CD14-positive monocyte (primary cell): ENCODE measurements around the gene LYSMD4. TPM values are rescaled to one million over a fixed set of nuclear protein-coding genes. Genes with fewer than 3 reads are reported as not detected.

ENCODE experiments used
- DNase-seq, 3 donors: peaks; one replicate each; pipeline ENCODE4 v3.0.0-alpha.2; 2011 to 2022
- H2AFZ ChIP-seq: 2 replicates; pipeline ENCODE4 v1.6.0; 2012; ENCODE audit warnings: mild to moderate bottlenecking, low read depth, low read length, inconsistent platforms; ENCODE audit not compliant: insufficient read depth, poor library complexity, severe bottlenecking
- H3K27ac ChIP-seq, 2 donors: 1 replicate in 1 of 2; 2 replicates in 1 of 2; pipeline ENCODE4 v1.5.1; 2012 to 2013; ENCODE audit warnings: low read length in 2 of 2, control low read depth in 1 of 2, inconsistent platforms in 1 of 2, low read depth in 1 of 2, mild to moderate bottlenecking in 1 of 2
- H3K27me3 ChIP-seq, 2 donors: one replicate each; pipeline versions ENCODE4 v1.6.0 to v1.6.1; 2011 to 2013; ENCODE audit warnings: low read length in 2 of 2; ENCODE audit not compliant: control insufficient read depth in 2 of 2, insufficient read depth in 2 of 2
- H3K36me3 ChIP-seq, 2 donors: replicated peaks in 1 of 2; 1 replicate in 1 of 2; 2 replicates in 1 of 2; pipeline versions ENCODE4 v1.5.1 to v1.6.1; 2012 to 2013; ENCODE audit warnings: low read length in 2 of 2, control low read depth in 1 of 2, inconsistent platforms in 1 of 2, mild to moderate bottlenecking in 1 of 2; ENCODE audit not compliant: insufficient read depth in 2 of 2, control insufficient read depth in 1 of 2
- H3K4me1 ChIP-seq, 2 donors: 1 replicate in 1 of 2; 2 replicates in 1 of 2; pipeline versions ENCODE4 v1.5.1 to v1.6.1; 2012 to 2013; ENCODE audit warnings: low read length in 2 of 2, control low read depth in 1 of 2, inconsistent platforms in 1 of 2, mild to moderate bottlenecking in 1 of 2, moderate library complexity in 1 of 2; ENCODE audit not compliant: insufficient read depth in 2 of 2, control insufficient read depth in 1 of 2
- H3K4me2 ChIP-seq: replicated peaks from 2 replicates; pipeline ENCODE3; 2012; ENCODE audit warnings: low read length, moderate library complexity, mild to moderate bottlenecking; ENCODE audit not compliant: poor library complexity, severe bottlenecking; ENCODE audit errors: extremely low read depth
- H3K4me3 ChIP-seq, 3 experiments: fragments of 200-600 bp in 1 of 3; sonication (generic) in 1 of 3; replicated peaks in 1 of 3; 1 replicate in 2 of 3; 2 replicates in 1 of 3; pipeline ENCODE4 v1.5.1; 2011 to 2013; ENCODE audit warnings: low read length in 3 of 3, mild to moderate bottlenecking in 3 of 3, control low read depth in 2 of 3, low read depth in 2 of 3, inconsistent platforms in 1 of 3, moderate library complexity in 1 of 3
- H3K79me2 ChIP-seq: 2 replicates; pipeline ENCODE4 v1.6.0; 2012; ENCODE audit warnings: mild to moderate bottlenecking, control low read depth, inconsistent platforms, low read length, moderate library complexity; ENCODE audit not compliant: insufficient read depth
- H3K9ac ChIP-seq: 2 replicates; pipeline ENCODE4 v1.6.0; 2017; ENCODE audit warnings: low read length, mild to moderate bottlenecking; ENCODE audit not compliant: insufficient read depth, poor library complexity, severe bottlenecking
- H3K9me3 ChIP-seq, 2 donors: replicated peaks in 1 of 2; 1 replicate in 1 of 2; 2 replicates in 1 of 2; pipeline versions ENCODE4 v1.5.1 to v1.6.1; 2012 to 2013; ENCODE audit warnings: low read length in 2 of 2, control low read depth in 1 of 2; ENCODE audit not compliant: control insufficient read depth in 1 of 2, insufficient read depth in 1 of 2
- H4K20me1 ChIP-seq: 2 replicates; pipeline ENCODE4 v1.6.0; 2012; ENCODE audit warnings: mild to moderate bottlenecking, low read length, control low read depth, moderate library complexity; ENCODE audit not compliant: insufficient read depth
- H3K27ac Mint-ChIP-seq, 7 donors: one replicate each; pipeline ENCODE4 v1.8.0; 2020; ENCODE audit warnings: mild to moderate bottlenecking in 7 of 7, mixed read lengths in 7 of 7, moderate library complexity in 6 of 7, inconsistent platforms in 2 of 7
- H3K27me3 Mint-ChIP-seq, 3 donors: one replicate each; pipeline ENCODE4 v1.8.0; 2021 to 2022; ENCODE audit warnings: low read depth in 3 of 3, mild to moderate bottlenecking in 3 of 3, mixed read lengths in 3 of 3, moderate library complexity in 3 of 3, inconsistent platforms in 1 of 3
- H3K36me3 Mint-ChIP-seq, 2 donors: one replicate each; pipeline ENCODE4 v1.8.0; 2020; ENCODE audit warnings: mixed read lengths in 2 of 2, inconsistent platforms in 1 of 2, mild to moderate bottlenecking in 1 of 2
- H3K4me1 Mint-ChIP-seq: one replicate; pipeline ENCODE4 v1.8.0; 2020; ENCODE audit warnings: mild to moderate bottlenecking, mixed read lengths
- H3K4me3 Mint-ChIP-seq, 2 donors: one replicate each; pipeline ENCODE4 v1.8.0; 2020; ENCODE audit warnings: mild to moderate bottlenecking in 2 of 2, mixed read lengths in 2 of 2, moderate library complexity in 1 of 2
- H3K9me3 Mint-ChIP-seq, 7 donors: one replicate each; pipeline ENCODE4 v1.8.0; 2020 to 2022; ENCODE audit warnings: mixed read lengths in 7 of 7, mild to moderate bottlenecking in 6 of 7, moderate library complexity in 6 of 7, inconsistent platforms in 2 of 7
- WGBS: methylation state at CpG from one replicate; pipeline ENCODE4 v1.1.5; 2013; ENCODE audit warnings: missing lambda C conversion rate; ENCODE audit not compliant: insufficient coverage; 5-methylcytosine and 5-hydroxymethylcytosine counted together
- intact Hi-C, 2 donors: fragments of 100-400 bp; cut with micrococcal nuclease; formaldehyde crosslinking; loops; one replicate each; pipeline versions ENCODE4 v1.15.0 to v1.15.1; 2023
- polyA plus RNA-seq, 3 donors: library from polyadenylated mRNA; depleted of rRNA in 1 of 3; unstranded in 2 of 3; stranded (reverse) in 1 of 3; fragments of 300-500 nt in 2 of 3; fragments of >200 nt in 1 of 3; fragmentation: Illumina TruSeq in 2 of 3; gene quantifications; 1 replicate in 2 of 3; 2 replicates in 1 of 3; pipeline ENCODE4 v1.2.3, GENCODE V29; 2012 to 2021
- TF ChIP-seq, protein P1 (sequence below): fragments of 200-600 bp; IDR thresholded peaks from one replicate; pipeline ENCODE4 v1.8.0; 2022; ENCODE audit warnings: antibody characterized with exemption, mild to moderate bottlenecking

The LYSMD4 gene
- polyA plus RNA-seq, 3 donors, result 1.1 to 4.7 (median 2.5) TPM

DNA sequence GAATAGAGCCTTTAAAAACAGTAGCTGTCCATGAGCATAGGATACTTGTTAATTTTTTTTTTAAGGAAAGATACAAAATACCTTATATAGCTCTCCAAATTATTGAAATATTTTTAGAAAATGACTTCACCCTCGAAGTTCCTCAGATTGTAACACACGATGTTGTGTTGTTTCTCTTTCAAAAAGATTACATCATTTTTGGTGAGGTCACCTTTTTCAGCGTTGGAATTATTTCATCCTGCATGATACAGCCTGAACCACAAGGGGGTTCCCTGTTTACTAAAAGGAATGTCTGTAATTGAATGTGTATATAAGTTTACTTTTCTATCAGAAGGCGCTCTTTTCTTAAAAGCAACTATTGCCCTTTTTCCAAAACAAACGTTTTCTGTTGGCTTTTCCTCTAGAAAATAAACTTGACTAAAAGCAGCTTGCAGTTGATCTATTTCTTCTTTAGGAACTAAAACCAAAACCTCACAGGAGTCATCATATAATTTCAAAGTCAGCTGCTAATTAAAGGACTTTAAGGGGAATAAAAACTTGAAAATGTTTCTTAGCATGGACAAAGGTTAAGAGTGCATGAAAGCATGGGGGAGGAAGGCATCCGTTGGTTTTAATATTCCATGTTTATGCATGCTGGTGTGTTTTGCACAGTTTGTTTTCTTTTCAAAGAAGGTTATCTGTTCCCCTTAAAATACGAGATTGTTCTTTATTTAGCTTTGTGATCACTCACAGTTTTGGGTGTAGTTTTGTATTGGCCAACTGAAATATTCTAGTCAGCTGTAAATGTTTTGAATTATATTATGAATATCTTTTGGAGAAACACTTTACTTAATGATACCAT is 29.4 kb downstream of the LYSMD4 start:
- Histone ChIP-seq H2AFZ (no peak overlapping the region), H3K4me3 (peak overlapping the region in 1 of 3 experiments; percentile 50), H4K20me1 (peaks cover 21% of the 10 kb centered on the region), H3K9ac (no peak overlapping the region), H3K27me3 (no peaks in the 10 kb centered on the region), H3K36me3 (peaks cover 16 to 49% of the 10 kb centered on the region in 2 donors), H3K4me2 (peak overlapping the region; percentile 50), H3K27ac (peak overlapping the region in 1 of 2 donors; percentile 62), H3K9me3 (no peaks in the 10 kb centered on the region), H3K79me2 (no peaks in the 10 kb centered on the region), H3K4me1 (peaks cover 11 to 16% of the 10 kb centered on the region in 2 donors)
- H3K27ac Mint-ChIP-seq, result peak overlapping the region; percentile 35 to 88 (median 84)
- intact Hi-C loops, result loop anchor here (2.0 to 10.0 kb wide), 3 partner anchors 139 to 432 kb away; partner anchors contain the start of gene MEF2A (in 1 of the 2)
- peak; percentile 73 to 91 (median 87) for DNase-seq
- peaks cover 26 to 32% of the 10 kb centered on the region in 2 donors for H3K36me3 Mint-ChIP-seq
- no peaks in the 10 kb centered on the region for H3K27me3 Mint-ChIP-seq
- TF ChIP-seq, protein P1, sequence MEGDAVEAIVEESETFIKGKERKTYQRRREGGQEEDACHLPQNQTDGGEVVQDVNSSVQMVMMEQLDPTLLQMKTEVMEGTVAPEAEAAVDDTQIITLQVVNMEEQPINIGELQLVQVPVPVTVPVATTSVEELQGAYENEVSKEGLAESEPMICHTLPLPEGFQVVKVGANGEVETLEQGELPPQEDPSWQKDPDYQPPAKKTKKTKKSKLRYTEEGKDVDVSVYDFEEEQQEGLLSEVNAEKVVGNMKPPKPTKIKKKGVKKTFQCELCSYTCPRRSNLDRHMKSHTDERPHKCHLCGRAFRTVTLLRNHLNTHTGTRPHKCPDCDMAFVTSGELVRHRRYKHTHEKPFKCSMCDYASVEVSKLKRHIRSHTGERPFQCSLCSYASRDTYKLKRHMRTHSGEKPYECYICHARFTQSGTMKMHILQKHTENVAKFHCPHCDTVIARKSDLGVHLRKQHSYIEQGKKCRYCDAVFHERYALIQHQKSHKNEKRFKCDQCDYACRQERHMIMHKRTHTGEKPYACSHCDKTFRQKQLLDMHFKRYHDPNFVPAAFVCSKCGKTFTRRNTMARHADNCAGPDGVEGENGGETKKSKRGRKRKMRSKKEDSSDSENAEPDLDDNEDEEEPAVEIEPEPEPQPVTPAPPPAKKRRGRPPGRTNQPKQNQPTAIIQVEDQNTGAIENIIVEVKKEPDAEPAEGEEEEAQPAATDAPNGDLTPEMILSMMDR, result peak; percentile 86
- no peaks in the 10 kb centered on the region for H3K9me3 Mint-ChIP-seq
- H3K4me3 Mint-ChIP-seq, result peak overlapping the region; percentile 4 to 30
- WGBS, result 60% methylated on average over 1 of the region's 7 CpGs
- peaks cover 19% of the 10 kb centered on the region for H3K4me1 Mint-ChIP-seq

DNA sequence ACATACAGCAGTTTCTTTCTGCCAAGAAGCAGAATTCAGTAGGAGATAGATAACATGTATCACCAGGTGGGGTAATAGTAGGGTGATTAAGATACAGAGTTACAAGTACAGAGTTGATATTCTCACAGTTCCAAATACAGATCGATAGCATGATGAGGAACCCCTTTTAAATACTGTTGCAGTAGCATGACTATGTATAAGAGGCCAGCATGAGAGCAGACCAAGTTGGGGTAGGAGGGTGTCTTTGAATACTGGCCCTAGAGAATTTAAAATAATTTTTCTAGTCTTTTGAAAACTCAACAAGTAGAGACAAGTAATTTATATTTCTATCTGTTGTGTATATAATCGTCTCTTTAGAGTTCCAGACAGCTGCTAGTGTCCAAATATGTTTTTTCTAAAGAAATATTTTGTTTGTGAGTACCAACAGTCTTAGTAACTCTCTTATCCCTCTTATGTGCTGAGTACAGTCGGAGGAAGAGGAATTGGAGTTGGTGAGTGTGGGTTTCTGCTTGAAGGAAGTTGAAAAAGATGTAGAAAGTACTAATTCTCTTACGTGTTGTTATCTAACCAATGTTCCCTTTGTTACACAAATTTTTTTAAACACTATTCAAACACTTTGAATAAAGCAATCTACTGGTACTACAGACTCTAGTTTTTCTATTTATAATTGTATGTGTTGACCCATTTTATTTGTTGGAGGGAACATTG is 30.2 kb downstream of the LYSMD4 start:
- H3K27me3 ChIP-seq, result no peaks in the 10 kb centered on the region
- H3K36me3 ChIP-seq, result peaks cover 9 to 44% of the 10 kb centered on the region in 2 donors
- peak; percentile 6 to 60 (median 14) for DNase-seq
- peak overlapping the region; percentile 35 to 85 (median 82) for H3K27ac Mint-ChIP-seq
- peak overlapping the region; percentile 50 for H3K4me2 ChIP-seq
- no peaks in the 10 kb centered on the region for H3K9me3 ChIP-seq
- intact Hi-C loops, result loop anchor here (2.0 to 10.0 kb wide), 3 partner anchors 138 to 431 kb away; partner anchors contain the start of gene MEF2A (in 1 of the 2)
- H3K4me3 Mint-ChIP-seq, result peak overlapping the region in 1 of 2 donors; percentile 30
- H3K36me3 Mint-ChIP-seq, result peaks cover 20 to 29% of the 10 kb centered on the region in 2 donors
- H3K4me1 ChIP-seq, result peaks cover 11 to 16% of the 10 kb centered on the region in 2 donors
- H3K9me3 Mint-ChIP-seq, result no peaks in the 10 kb centered on the region
- H2AFZ ChIP-seq, result no peak overlapping the region
- H3K27me3 Mint-ChIP-seq, result no peaks in the 10 kb centered on the region
- peaks cover 15% of the 10 kb centered on the region for H3K4me1 Mint-ChIP-seq
- H3K9ac ChIP-seq, result no peak overlapping the region
- H4K20me1 ChIP-seq, result peaks cover 16% of the 10 kb centered on the region
- TF ChIP-seq, protein P1, result no peak
- peak overlapping the region in 1 of 3 experiments; percentile 50 for H3K4me3 ChIP-seq
- WGBS, result no CpG with 5 or more reads among the region's 4 CpGs
- no peaks in the 10 kb centered on the region for H3K79me2 ChIP-seq
- H3K27ac ChIP-seq, result peak overlapping the region in 1 of 2 donors; percentile 62
